Common myeloid progenitor, CD34-positive (primary cell): ENCODE data around the gene TNIP2.
"Not testable (repeated sequence)": the region's sequence is repeated elsewhere in the genome, so short reads cannot be mapped to it uniquely, and the experiment has no call there.

Experiments used
- CTCF ChIA-PET: fragments of 350-600 bp; sonication (Branson Sonifier 250); formaldehyde crosslinking; loops from one replicate; lab custom pipeline; 2021; ENCODE audit warnings: antibody characterized with exemption; lab: Charles Lee
- POLR2A ChIA-PET: fragments of 350-600 bp; sonication (Branson Sonifier 250); formaldehyde crosslinking; loops from one replicate; lab custom pipeline; 2021; ENCODE audit warnings: antibody characterized with exemption; lab: Charles Lee
- DNase-seq, 3 donors: peaks; one replicate each; pipeline versions ENCODE4 v3.0.0 to v3.0.0-alpha.2; 2013
- H3K27ac ChIP-seq, 2 experiments: 1 replicate in 1 of 2; 2 replicates in 1 of 2; pipeline ENCODE4 v1.7.0; 2013; ENCODE audit warnings: inconsistent platforms in 2 of 2, low read length in 2 of 2, mild to moderate bottlenecking in 2 of 2, low read depth in 1 of 2, moderate library complexity in 1 of 2; ENCODE audit not compliant: severe bottlenecking in 2 of 2, insufficient read depth in 1 of 2, poor library complexity in 1 of 2
- H3K27me3 ChIP-seq, 5 experiments: replicated peaks in 2 of 5; 1 replicate in 3 of 5; 2 replicates in 2 of 5; pipeline versions ENCODE4 v1.6.1 to v1.7.0; 2013; ENCODE audit warnings: low read length in 4 of 5, mild to moderate bottlenecking in 2 of 5, moderate library complexity in 2 of 5, inconsistent platforms in 1 of 5; ENCODE audit not compliant: insufficient read depth in 5 of 5, control insufficient read depth in 4 of 5
- H3K36me3 ChIP-seq, 4 experiments: 1 replicate in 2 of 4; 2 replicates in 2 of 4; pipeline versions ENCODE4 v1.6.1 to v1.7.0; 2013; ENCODE audit warnings: low read length in 3 of 4, control low read depth in 1 of 4, mild to moderate bottlenecking in 1 of 4; ENCODE audit not compliant: control insufficient read depth in 4 of 4, insufficient read depth in 4 of 4
- H3K4me1 ChIP-seq, 4 experiments: 1 replicate in 3 of 4; 2 replicates in 1 of 4; pipeline versions ENCODE4 v1.6.1 to v1.7.1; 2013; ENCODE audit warnings: low read length in 3 of 4, mild to moderate bottlenecking in 3 of 4, control low read depth in 1 of 4, inconsistent platforms in 1 of 4, moderate library complexity in 1 of 4; ENCODE audit not compliant: control insufficient read depth in 4 of 4, insufficient read depth in 4 of 4; ENCODE audit errors: control extremely low read depth in 1 of 4
- H3K4me3 ChIP-seq, 7 experiments: 1 replicate in 4 of 7; 2 replicates in 3 of 7; pipeline versions ENCODE4 v1.5.1 to v1.7.0; 2013; ENCODE audit warnings: mild to moderate bottlenecking in 7 of 7, low read length in 6 of 7, moderate library complexity in 6 of 7, inconsistent platforms in 2 of 7, low read depth in 2 of 7, control low read depth in 1 of 7; ENCODE audit not compliant: insufficient read depth in 4 of 7, control insufficient read depth in 1 of 7; ENCODE audit errors: extremely low read depth in 1 of 7
- H3K9me3 ChIP-seq, 5 experiments: 1 replicate in 4 of 5; 2 replicates in 1 of 5; pipeline versions ENCODE4 v1.6.1 to v1.7.1; 2013; ENCODE audit warnings: low read length in 4 of 5, mild to moderate bottlenecking in 2 of 5, inconsistent platforms in 1 of 5, low read depth in 1 of 5, moderate library complexity in 1 of 5; ENCODE audit not compliant: control insufficient read depth in 4 of 5, insufficient read depth in 2 of 5; ENCODE audit errors: control extremely low read depth in 1 of 5
- WGBS: methylation state at CpG from one replicate; pipeline ENCODE4 v1.1.5; 2013; ENCODE audit not compliant: insufficient coverage; 5-methylcytosine and 5-hydroxymethylcytosine counted together

Gene TNIP2

DNA sequence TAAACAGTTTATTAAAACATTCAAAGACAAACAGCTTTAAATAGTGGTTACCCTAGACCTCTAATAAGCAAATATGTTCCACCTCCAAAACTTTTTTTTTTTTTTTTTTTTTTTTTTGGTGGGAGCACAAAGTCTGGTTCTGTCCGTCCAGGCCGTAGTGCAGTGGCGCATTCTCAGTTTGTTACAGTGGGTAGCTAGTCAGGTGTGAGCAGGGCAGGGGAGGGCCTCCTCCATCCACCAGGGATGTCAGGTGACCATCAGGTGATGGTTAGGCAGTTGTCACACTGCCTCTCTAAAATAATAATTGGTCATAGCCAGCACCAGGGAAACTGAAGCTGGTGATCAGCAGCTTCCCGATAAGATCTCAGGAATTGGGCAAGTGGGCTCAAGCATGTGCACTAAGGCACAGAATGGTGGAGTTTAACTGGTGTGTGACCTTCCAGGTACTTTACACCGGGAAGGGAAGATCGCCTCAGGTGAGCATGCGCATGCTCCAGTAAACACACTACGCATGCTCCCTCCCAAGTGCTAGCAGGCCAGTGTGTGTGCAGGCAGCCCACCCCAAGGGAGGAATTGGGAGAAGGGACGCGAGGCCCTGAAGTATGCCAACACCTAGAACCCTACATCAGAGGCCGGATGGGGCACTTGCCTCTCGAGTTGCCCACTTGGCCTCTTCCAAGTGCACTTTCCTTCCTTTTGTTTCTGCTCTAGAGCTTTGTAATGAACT lies 27.2 kb downstream of the TNIP2 start:
- ChIA-PET POLR2A (no interaction called here), CTCF (interaction anchor here (0.6 to 1.3 kb wide), 3 partner anchors 11 to 133 kb away, joined by 3 to 4 read pairs (median 3); no protein-coding TSS in a partner anchor)
- peaks cover 0 to under 1% (median 0%) of the 10 kb centered on the region in 4 experiments for H3K4me1 ChIP-seq
- no peak for DNase-seq
- H3K4me3 ChIP-seq = no peak overlapping the region
- H3K27ac ChIP-seq = no peak overlapping the region
- peaks cover 9 to 50% (median 37%) of the 10 kb centered on the region in 4 experiments for H3K36me3 ChIP-seq
- no peaks in the 10 kb centered on the region for H3K9me3 ChIP-seq
- no peaks in the 10 kb centered on the region for H3K27me3 ChIP-seq
- WGBS = 99% methylated on average over 7 of the region's 12 CpGs

DNA sequence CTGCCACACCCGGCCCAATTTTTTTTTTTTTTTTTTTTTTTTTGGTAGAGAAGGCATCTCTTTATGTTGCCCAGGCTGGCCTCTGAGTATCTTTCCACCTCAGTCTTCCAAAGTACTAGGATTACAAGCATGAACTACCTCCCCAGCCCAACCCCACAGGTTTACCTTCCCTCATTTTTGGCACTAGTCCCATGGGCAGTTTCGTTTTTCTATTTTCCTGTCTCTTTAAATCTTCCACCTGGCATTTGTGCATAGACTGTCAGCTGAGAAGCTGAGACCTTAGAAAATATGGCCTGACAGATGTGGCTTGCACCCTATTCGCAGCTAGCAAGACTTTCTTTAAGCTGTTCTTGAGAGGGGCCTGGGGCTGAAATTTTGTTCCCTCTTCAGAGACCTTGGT lies 27.9 kb downstream of the TNIP2 start:
- Histone ChIP-seq H3K4me3 (no peak overlapping the region), H3K4me1 (peaks cover 0 to 3% (median 0%) of the 10 kb centered on the region in 4 experiments), H3K36me3 (peaks cover 9 to 44% (median 33%) of the 10 kb centered on the region in 4 experiments), H3K27ac (no peak overlapping the region), H3K9me3 (no peaks in the 10 kb centered on the region), H3K27me3 (no peaks in the 10 kb centered on the region)
- DNase-seq = no peak
- ChIA-PET CTCF (interaction anchor here (0.8 kb wide), 1 partner anchor 25 kb away, joined by 3 read pairs; no protein-coding TSS in a partner anchor), POLR2A (no interaction called here)
- 100% methylated on average over 1 of the region's 3 CpGs for WGBS

DNA sequence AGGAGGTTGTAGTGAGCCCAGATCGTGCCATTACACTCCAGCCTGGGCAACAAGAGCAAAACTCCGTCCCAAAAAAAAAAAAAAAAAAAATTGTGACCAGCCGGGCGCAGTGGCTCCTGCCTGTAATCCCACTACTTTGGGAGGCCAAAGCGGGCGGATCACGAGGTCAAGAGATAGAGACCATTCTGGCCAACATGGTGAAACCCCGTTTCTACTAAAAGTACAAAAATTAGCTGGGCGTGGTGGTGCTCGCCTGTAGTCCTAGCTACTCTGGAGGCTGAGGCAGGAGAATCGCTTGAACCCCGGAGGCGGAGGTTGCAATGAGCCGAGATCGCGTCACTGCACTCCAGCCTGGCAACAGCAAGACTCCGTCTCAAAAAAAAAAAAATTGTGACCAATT lies 29.3 kb downstream of the TNIP2 start:
- CTCF ChIA-PET, H3K27ac ChIP-seq, H3K4me1 ChIP-seq, POLR2A ChIA-PET, H3K4me3 ChIP-seq, H3K27me3 ChIP-seq, H3K9me3 ChIP-seq, DNase-seq: not testable (repeated sequence)
- H3K36me3 ChIP-seq = peaks cover 5 to 36% (median 27%) of the 10 kb centered on the region in 4 experiments
- WGBS = 96% methylated on average over 15 of the region's 17 CpGs

DNA sequence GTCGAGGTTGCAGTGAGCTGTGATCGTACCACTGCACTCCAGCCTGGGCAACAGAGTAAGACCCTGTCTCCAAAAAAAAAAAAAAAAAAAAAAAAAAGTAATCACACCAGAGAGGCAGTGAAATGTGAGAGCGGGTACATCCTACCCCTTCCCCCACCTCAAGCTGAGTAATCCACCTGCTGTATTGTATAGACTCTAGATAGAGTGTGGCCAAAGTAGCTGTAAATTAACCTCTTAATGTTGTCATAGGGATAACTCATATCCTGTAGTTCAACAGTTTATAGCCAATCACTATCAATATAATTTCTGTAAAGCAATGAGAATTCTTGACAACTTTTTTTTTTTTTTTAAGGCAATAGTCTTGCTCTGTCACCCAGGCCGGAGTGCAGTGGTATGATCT lies 30.8 kb downstream of the TNIP2 start:
- Histone ChIP-seq H3K9me3 (no peaks in the 10 kb centered on the region), H3K4me3 (no peak overlapping the region), H3K36me3 (peaks cover 6 to 34% (median 26%) of the 10 kb centered on the region in 4 experiments), H3K27ac (no peak overlapping the region), H3K4me1 (peaks cover 0 to 3% (median 0%) of the 10 kb centered on the region in 4 experiments), H3K27me3 (no peaks in the 10 kb centered on the region)
- ChIA-PET CTCF (interaction anchor here (0.7 to 1.5 kb wide), 3 partner anchors 12 to 105 kb away, joined by 3 to 5 read pairs (median 3); no protein-coding TSS in a partner anchor), POLR2A (no interaction called here)
- DNase-seq = no peak
- WGBS = 100% methylated on average over 1 of the region's 4 CpGs

DNA sequence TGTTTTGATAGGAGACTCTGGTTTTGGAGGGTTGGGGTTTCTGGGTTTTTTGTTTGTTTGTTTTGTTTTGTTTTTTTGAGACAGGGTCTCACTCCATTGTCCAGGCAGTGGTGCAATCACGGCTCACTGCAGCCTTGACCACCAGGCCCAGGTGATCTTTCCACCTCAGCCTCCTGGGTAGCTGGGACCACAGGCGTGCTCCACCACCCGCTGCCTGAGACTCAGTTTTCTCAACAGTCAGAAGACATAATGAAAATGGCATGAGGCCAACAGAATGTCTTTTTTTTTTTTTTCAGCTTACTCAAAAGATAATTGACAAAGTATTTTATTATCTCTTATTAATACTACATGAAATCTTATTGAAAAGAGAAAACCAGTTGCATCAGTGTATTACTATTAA lies 32.4 kb downstream of the TNIP2 start:
- CTCF ChIA-PET = no interaction called here
- DNase-seq = no peak
- Histone ChIP-seq H3K9me3 (no peaks in the 10 kb centered on the region), H3K36me3 (peaks cover 7 to 34% (median 25%) of the 10 kb centered on the region in 4 experiments), H3K27ac (no peak overlapping the region), H3K4me1 (peaks cover 0 to 3% (median 0%) of the 10 kb centered on the region in 4 experiments), H3K27me3 (no peaks in the 10 kb centered on the region), H3K4me3 (no peak overlapping the region)
- POLR2A ChIA-PET = no interaction called here
- WGBS = no CpG with 5 or more reads among the region's 3 CpGs

DNA sequence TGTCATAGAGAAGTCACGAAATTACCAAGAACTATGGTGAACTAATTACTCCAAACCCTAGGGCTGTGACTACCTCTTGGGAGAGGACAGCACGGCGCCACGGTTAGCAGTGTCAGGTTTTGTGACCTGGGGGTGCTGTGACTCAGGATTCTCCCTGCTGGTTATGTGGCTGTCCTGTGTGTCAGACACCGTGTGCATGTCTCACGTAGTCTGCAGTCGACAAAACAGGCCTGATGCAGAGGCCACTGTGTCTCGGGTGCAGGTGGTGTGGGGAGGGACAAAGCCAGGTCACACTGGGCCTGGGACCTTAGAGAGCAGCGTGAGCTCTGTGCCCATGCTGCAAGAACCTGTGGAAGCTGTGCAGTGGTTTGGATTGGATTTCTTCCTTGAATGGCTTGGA lies 34.1 kb downstream of the TNIP2 start:
- Histone ChIP-seq H3K9me3 (no peaks in the 10 kb centered on the region), H3K27ac (no peak overlapping the region), H3K4me1 (peaks cover 0 to 3% (median 0%) of the 10 kb centered on the region in 4 experiments), H3K4me3 (no peak overlapping the region), H3K36me3 (peaks cover 7 to 40% (median 30%) of the 10 kb centered on the region in 4 experiments), H3K27me3 (no peaks in the 10 kb centered on the region)
- no peak for DNase-seq
- ChIA-PET CTCF (no interaction called here), POLR2A (no interaction called here)
- WGBS = 97% methylated on average over 7 of the region's 9 CpGs

DNA sequence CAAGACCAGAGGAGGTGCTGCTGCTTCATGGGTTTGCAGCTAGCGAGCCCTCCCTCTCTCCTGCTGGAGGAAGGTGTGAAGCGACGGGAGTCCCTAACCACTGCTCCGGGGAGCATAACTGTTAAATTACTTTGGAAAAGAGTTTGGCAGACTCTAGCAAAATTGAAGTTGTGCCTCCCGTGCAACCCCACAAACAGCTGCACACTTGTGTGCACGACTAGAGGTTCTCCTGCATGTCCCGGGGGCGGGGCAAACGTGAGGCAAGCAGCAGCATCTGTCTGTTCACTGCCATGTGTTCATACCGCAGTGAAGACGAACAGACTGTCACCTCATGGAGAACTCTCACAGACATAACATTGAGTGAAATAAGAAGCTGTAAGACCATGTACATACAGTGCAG lies 34.5 kb downstream of the TNIP2 start:
- Histone ChIP-seq H3K4me1 (peaks cover 0 to 3% (median 0%) of the 10 kb centered on the region in 4 experiments), H3K9me3 (no peaks in the 10 kb centered on the region), H3K27me3 (no peaks in the 10 kb centered on the region), H3K36me3 (peaks cover 7 to 45% (median 32%) of the 10 kb centered on the region in 4 experiments), H3K27ac (no peak overlapping the region), H3K4me3 (no peak overlapping the region)
- DNase-seq = no peak
- ChIA-PET CTCF (no interaction called here), POLR2A (no interaction called here)
- WGBS = 95% methylated on average over 9 of the region's 11 CpGs
